Activated CD4-positive, alpha-beta memory T cell treated with anti-CD3 and anti-CD28 coated beads for 36 hours (primary cell): ENCODE data around the gene MYO1G. TPM values are rescaled to one million over a fixed set of nuclear protein-coding genes. Genes with fewer than 3 reads are reported as not detected.
A peak's percentile ranks its signal among the peaks of the same experiment; 100 is the strongest.

Source experiments
- CTCF ChIA-PET: fragments of 350-600 bp; sonication (Branson Sonifier 250); formaldehyde crosslinking; loops from one replicate; lab custom pipeline; 2021; ENCODE audit warnings: antibody characterized with exemption, inconsistent platforms; lab: Charles Lee
- POLR2A ChIA-PET: fragments of 350-600 bp; sonication (Branson Sonifier 250); formaldehyde crosslinking; loops from one replicate; lab custom pipeline; 2021; ENCODE audit warnings: antibody characterized with exemption; lab: Charles Lee
- DNase-seq: peaks from one replicate; pipeline ENCODE4 v3.0.0-alpha.2; 2020
- H3K27ac Mint-ChIP-seq: one replicate; pipeline ENCODE4 v1.8.0; 2021; ENCODE audit warnings: mixed read lengths
- H3K27me3 Mint-ChIP-seq: one replicate; pipeline ENCODE4 v1.8.0; 2021; ENCODE audit warnings: mixed read lengths
- H3K36me3 Mint-ChIP-seq: one replicate; pipeline ENCODE4 v1.8.0; 2021; ENCODE audit warnings: mixed read lengths
- H3K4me1 Mint-ChIP-seq: one replicate; pipeline ENCODE4 v1.8.0; 2021; ENCODE audit warnings: low read depth, mixed read lengths
- H3K4me3 Mint-ChIP-seq: one replicate; pipeline ENCODE4 v1.8.0; 2021; ENCODE audit warnings: mild to moderate bottlenecking, mixed read lengths
- H3K9me3 Mint-ChIP-seq: one replicate; pipeline ENCODE4 v1.8.0; 2021; ENCODE audit warnings: mixed read lengths
- intact Hi-C: fragments of 100-400 bp; cut with micrococcal nuclease; formaldehyde crosslinking; loops from one replicate; pipeline ENCODE4 v1.15.1; 2023
- total RNA-seq, 2 experiments: library from RNA; stranded (reverse); gene quantifications; one replicate each; pipeline ENCODE4 v1.2.3, GENCODE V29; 2021

MYO1G gene
- total RNA-seq, 2 experiments from 2014 or later: 429 to 436 TPM

- ChIA-PET POLR2A (interaction anchor here (0.6 to 5.9 kb wide), 9 partner anchors 9 to 177 kb away, joined by 3 to 83 read pairs (median 6); partner anchors contain the start of genes CCM2 and MYO1G), CTCF (interaction anchor here (0.6 to 5.3 kb wide), 9 partner anchors 8 to 164 kb away, joined by 3 to 112 read pairs (median 9); partner anchors contain the start of gene TBRG4)
- intact Hi-C loops: no loop called here
- no peaks in the 10 kb centered on the region for H3K9me3 Mint-ChIP-seq
- no peak for DNase-seq
- H3K36me3 Mint-ChIP-seq: peaks cover 82% of the 10 kb centered on the region
- peak overlapping the region; percentile 10 for H3K4me3 Mint-ChIP-seq
- H3K27ac Mint-ChIP-seq: peak overlapping the region; percentile 76
- no peaks in the 10 kb centered on the region for H3K27me3 Mint-ChIP-seq
- H3K4me1 Mint-ChIP-seq: peaks cover 37% of the 10 kb centered on the region
Observed at GRCh38 chr7:44971902-44972441, 6.8 kb downstream of the MYO1G start.

GRCh38 chr7:44971188-44971901 lies 7.5 kb downstream of the MYO1G start:
- Mint-ChIP-seq H3K9me3 (no peaks in the 10 kb centered on the region), H3K27ac (peak overlapping the region; percentile 76), H3K36me3 (peaks cover 80% of the 10 kb centered on the region), H3K4me3 (peak overlapping the region; percentile 10), H3K4me1 (peaks cover 33% of the 10 kb centered on the region), H3K27me3 (no peaks in the 10 kb centered on the region)
- ChIA-PET CTCF (interaction anchor here (1.2 to 5.3 kb wide), 2 partner anchors 15 to 165 kb away, joined by 3 to 112 read pairs; no protein-coding TSS in a partner anchor), POLR2A (interaction anchor here (0.8 to 5.9 kb wide), 6 partner anchors 9 to 143 kb away, joined by 3 to 83 read pairs (median 6); partner anchors contain the start of gene MYO1G)
- no peak for DNase-seq
- intact Hi-C loops: no loop called here

- Mint-ChIP-seq H3K27me3 (no peaks in the 10 kb centered on the region), H3K9me3 (no peaks in the 10 kb centered on the region), H3K36me3 (peaks cover 79% of the 10 kb centered on the region), H3K4me1 (peaks cover 26% of the 10 kb centered on the region), H3K27ac (no peak overlapping the region), H3K4me3 (no peak overlapping the region)
- ChIA-PET CTCF (interaction anchor here (1.2 kb wide), 1 partner anchor 15 kb away, joined by 3 read pairs; no protein-coding TSS in a partner anchor), POLR2A (interaction anchor here (0.8 to 5.9 kb wide), 5 partner anchors 9 to 144 kb away, joined by 3 to 83 read pairs (median 5); partner anchors contain the start of gene MYO1G)
- intact Hi-C loops: no loop called here
- DNase-seq: no peak
Observed at GRCh38 chr7:44970523-44971051, 8.2 kb downstream of the MYO1G start.

- Mint-ChIP-seq H3K9me3 (no peaks in the 10 kb centered on the region), H3K36me3 (peaks cover 79% of the 10 kb centered on the region), H3K27me3 (no peaks in the 10 kb centered on the region), H3K4me1 (peaks cover 20% of the 10 kb centered on the region), H3K27ac (no peak overlapping the region), H3K4me3 (no peak overlapping the region)
- CTCF ChIA-PET: no interaction called here
- POLR2A ChIA-PET: interaction anchor here (1.2 to 5.9 kb wide), 3 partner anchors 8 to 13 kb away, joined by 4 to 83 read pairs (median 8); partner anchors contain the start of gene MYO1G
- no peak for DNase-seq
- intact Hi-C loops: no loop called here
Observed at GRCh38 chr7:44969701-44970522, 8.9 kb downstream of the MYO1G start.

- Mint-ChIP-seq H3K4me1 (peaks cover 13% of the 10 kb centered on the region), H3K9me3 (no peaks in the 10 kb centered on the region), H3K27ac (peak overlapping the region; percentile 23), H3K27me3 (no peaks in the 10 kb centered on the region), H3K36me3 (peaks cover 75% of the 10 kb centered on the region), H3K4me3 (no peak overlapping the region)
- ChIA-PET POLR2A (interaction anchor here (5.9 kb wide), 1 partner anchor 13 kb away, joined by 83 read pairs; the partner anchor contains the start of gene MYO1G), CTCF (no interaction called here)
- DNase-seq: no peak
- intact Hi-C loops: no loop called here
Observed at GRCh38 chr7:44969049-44969700, 9.6 kb downstream of the MYO1G start.

GRCh38 chr7:44967571-44968446 lies 11.0 kb downstream of the MYO1G start:
- ChIA-PET POLR2A (interaction anchor here (0.6 kb wide), 1 partner anchor 14 kb away, joined by 3 read pairs; no protein-coding TSS in a partner anchor), CTCF (interaction anchor here (0.6 kb wide), 1 partner anchor 120 kb away, joined by 3 read pairs; no protein-coding TSS in a partner anchor)
- Mint-ChIP-seq H3K36me3 (peaks cover 70% of the 10 kb centered on the region), H3K27me3 (no peaks in the 10 kb centered on the region), H3K4me1 (peaks cover 10% of the 10 kb centered on the region), H3K9me3 (no peaks in the 10 kb centered on the region), H3K4me3 (no peak overlapping the region), H3K27ac (peak overlapping the region; percentile 49)
- intact Hi-C loops: no loop called here
- no peak for DNase-seq

- no peak for DNase-seq
- Mint-ChIP-seq H3K27ac (peak overlapping the region; percentile 24), H3K36me3 (peaks cover 61% of the 10 kb centered on the region), H3K4me1 (peaks cover 6% of the 10 kb centered on the region), H3K27me3 (no peaks in the 10 kb centered on the region), H3K9me3 (no peaks in the 10 kb centered on the region), H3K4me3 (no peak overlapping the region)
- ChIA-PET CTCF (no interaction called here), POLR2A (interaction anchor here (2.2 kb wide), 1 partner anchor 11 kb away, joined by 8 read pairs; the partner anchor contains the start of gene MYO1G)
- intact Hi-C loops: no loop called here
Observed at GRCh38 chr7:44966731-44967538, 11.9 kb downstream of the MYO1G start.

- ChIA-PET POLR2A (interaction anchor here (0.8 to 7.6 kb wide), 7 partner anchors 7 to 170 kb away, joined by 3 to 56 read pairs (median 7); partner anchors contain the start of genes CCM2 and MYO1G), CTCF (interaction anchor here (1.4 kb wide), 1 partner anchor 12 kb away, joined by 3 read pairs; no protein-coding TSS in a partner anchor)
- peak overlapping the region; percentile 23 for H3K27ac Mint-ChIP-seq
- peaks cover 4% of the 10 kb centered on the region for H3K4me1 Mint-ChIP-seq
- H3K9me3 Mint-ChIP-seq: no peaks in the 10 kb centered on the region
- H3K36me3 Mint-ChIP-seq: peaks cover 57% of the 10 kb centered on the region
- no peaks in the 10 kb centered on the region for H3K27me3 Mint-ChIP-seq
- DNase-seq: no peak
- intact Hi-C loops: no loop called here
- no peak overlapping the region for H3K4me3 Mint-ChIP-seq
Observed at GRCh38 chr7:44965937-44966730, 12.7 kb downstream of the MYO1G start.

- H3K4me3 Mint-ChIP-seq: no peak overlapping the region
- CTCF ChIA-PET: interaction anchor here (1.3 to 1.4 kb wide), 2 partner anchors 13 to 215 kb away, joined by 3 read pairs; no protein-coding TSS in a partner anchor
- H3K27me3 Mint-ChIP-seq: no peaks in the 10 kb centered on the region
- intact Hi-C loops: no loop called here
- H3K36me3 Mint-ChIP-seq: peaks cover 53% of the 10 kb centered on the region
- no peak for DNase-seq
- H3K9me3 Mint-ChIP-seq: no peaks in the 10 kb centered on the region
- H3K4me1 Mint-ChIP-seq: peaks cover 6% of the 10 kb centered on the region
- peak overlapping the region; percentile 42 for H3K27ac Mint-ChIP-seq
- POLR2A ChIA-PET: interaction anchor here (0.8 to 7.6 kb wide), 7 partner anchors 8 to 170 kb away, joined by 3 to 56 read pairs (median 7); partner anchors contain the start of genes CCM2 and MYO1G
Observed at GRCh38 chr7:44965441-44965903, 13.3 kb downstream of the MYO1G start.
